ENCODE data around the gene IFT43. TPM values are rescaled to one million over a fixed set of nuclear protein-coding genes. Genes with fewer than 3 reads are reported as not detected.

IFT43 gene
- total RNA-seq: 10 to 100 TPM in 3 of 4 donors, 1 to 10 TPM in 1; 8.7 to 18.1 (median 14.2) TPM

GRCh38 chr14:75985618-75986438, at the start of gene IFT43:
TSS of gene IFT43 (plus strand) at chr14:75985763. CDS start at chr14:75985787, 24 bp downstream.
- DNase-seq (peak; percentile 79 to 84), ATAC-seq (peak; percentile 22 to 24)
- Histone ChIP-seq H3K27me3 (no peaks in the 10 kb centered on the region), H3K4me1 (peaks cover 32% of the 10 kb centered on the region in 2 donors), H3K36me3 (no peaks in the 10 kb centered on the region), H3K27ac (peak within 1 kb of the TSS; percentile 77 to 84 (median 83)), H3K4me3 (peak within 1 kb of the TSS; percentile 75 to 91 (median 81)), H3K9me3 (no peaks in the 10 kb centered on the region)
- in situ Hi-C loops (cut with MboI; ENCODE audit: low sequenced_read_pairs in 4 of 4) (loop anchor here in 3 of 4 donors (5.0 to 10.0 kb wide), 3 partner anchors 191 to 279 kb away; no protein-coding TSS in a partner anchor), intact Hi-C loops (cut with DNase I; ENCODE audit: low total_unique reads) (loop anchor here (5.0 to 10.0 kb wide), 2 partner anchors 166 to 1101 kb away; partner anchors contain the start of genes DLST and GPATCH2L)
- TF ChIP-seq CTCF (IDR thresholded peaks at IDR 0.05 in 4 of 5, conservative IDR thresholded peaks at IDR 0.05 in 1 of 5) (no peak), POLR2A (IDR thresholded peaks at IDR 0.05) (peak; percentile 44 to 59)

GRCh38 chr14:75939200-75939599, 46.4 kb upstream of the IFT43 start:
- Histone ChIP-seq H3K27me3 (no peaks in the 10 kb centered on the region), H3K27ac (peak overlapping the region in 2 of 4 donors; percentile 77 to 83), H3K4me3 (no peak overlapping the region), H3K9me3 (no peaks in the 10 kb centered on the region), H3K36me3 (no peaks in the 10 kb centered on the region), H3K4me1 (peaks cover 19 to 36% of the 10 kb centered on the region in 2 donors)
- intact Hi-C loops (cut with DNase I; ENCODE audit: low total_unique reads): no loop called here
- no peak for DNase-seq
- TF ChIP-seq POLR2A (IDR thresholded peaks at IDR 0.05): no peak
- TF ChIP-seq CTCF (IDR thresholded peaks at IDR 0.05 in 4 of 5, conservative IDR thresholded peaks at IDR 0.05 in 1 of 5): no peak
- in situ Hi-C loops (cut with MboI; ENCODE audit: low sequenced_read_pairs in 4 of 4): no loop called here
- no peak for ATAC-seq

GRCh38 chr14:75941030-75941429, 44.5 kb upstream of the IFT43 start:
- H3K27ac ChIP-seq: peak overlapping the region; percentile 77 to 83 (median 80)

GRCh38 chr14:75944607-75945241, 40.8 kb upstream of the IFT43 start:
- Histone ChIP-seq H3K4me3 (no peak overlapping the region), H3K27ac (no peak overlapping the region), H3K4me1 (peaks cover 5 to 15% of the 10 kb centered on the region in 2 donors), H3K36me3 (no peaks in the 10 kb centered on the region), H3K9me3 (no peaks in the 10 kb centered on the region), H3K27me3 (no peaks in the 10 kb centered on the region)
- DNase-seq (no peak), ATAC-seq (no peak)
- TF ChIP-seq CTCF (IDR thresholded peaks at IDR 0.05 in 4 of 5, conservative IDR thresholded peaks at IDR 0.05 in 1 of 5) (no peak), POLR2A (IDR thresholded peaks at IDR 0.05) (no peak)
- in situ Hi-C loops (cut with MboI; ENCODE audit: low sequenced_read_pairs in 4 of 4) (no loop called here), intact Hi-C loops (cut with DNase I; ENCODE audit: low total_unique reads) (loop anchor here (5.0 kb wide), 1 partner anchor 37 kb away; no protein-coding TSS in a partner anchor)

More at GRCh38 chr14:75941030-75941429, 44.5 kb upstream of the IFT43 start:
- intact Hi-C loops (cut with DNase I; ENCODE audit: low total_unique reads) (loop anchor here (1.0 to 5.0 kb wide), 2 partner anchors 31 to 34 kb away; no protein-coding TSS in a partner anchor), in situ Hi-C loops (cut with MboI; ENCODE audit: low sequenced_read_pairs in 4 of 4) (no loop called here)
- no peaks in the 10 kb centered on the region for H3K27me3 ChIP-seq
- TF ChIP-seq POLR2A (IDR thresholded peaks at IDR 0.05) (peak; percentile 50 to 64), CTCF (IDR thresholded peaks at IDR 0.05 in 4 of 5, conservative IDR thresholded peaks at IDR 0.05 in 1 of 5) (no peak)
- DNase-seq (peak; percentile 88 to 95), ATAC-seq (peak; percentile 97 to 98)
- no peaks in the 10 kb centered on the region for H3K9me3 ChIP-seq
- H3K36me3 ChIP-seq: no peaks in the 10 kb centered on the region
- H3K4me1 ChIP-seq: peaks cover 5 to 18% of the 10 kb centered on the region in 2 donors
- H3K4me3 ChIP-seq: no peak overlapping the region

Measured in gastrocnemius medialis (tissue), 4 donors.